Thyroid gland (tissue), 4 donors: Measurements from ENCODE around the gene FMN1.

ENCODE experiments used
- POLR2A ChIP-seq, 2 donors: fragments of 450-650 bp; IDR thresholded peaks; one replicate each; pipeline ENCODE4 v1.6.1; 2017; ENCODE audit warnings: antibody characterized with exemption in 2 of 2, mild to moderate bottlenecking in 2 of 2, moderate library complexity in 1 of 2
- TF ChIP-seq, protein P1 (sequence below), 6 experiments: fragments of 200-600 bp in 3 of 6; fragments of 450-650 bp in 3 of 6; sonication (generic) in 3 of 6; IDR thresholded peaks; one replicate each; pipeline ENCODE4 v1.5.1; 2016 to 2019; ENCODE audit warnings: antibody characterized with exemption in 6 of 6, mild to moderate bottlenecking in 2 of 6, inconsistent platforms in 1 of 6, moderate library complexity in 1 of 6

DNA sequence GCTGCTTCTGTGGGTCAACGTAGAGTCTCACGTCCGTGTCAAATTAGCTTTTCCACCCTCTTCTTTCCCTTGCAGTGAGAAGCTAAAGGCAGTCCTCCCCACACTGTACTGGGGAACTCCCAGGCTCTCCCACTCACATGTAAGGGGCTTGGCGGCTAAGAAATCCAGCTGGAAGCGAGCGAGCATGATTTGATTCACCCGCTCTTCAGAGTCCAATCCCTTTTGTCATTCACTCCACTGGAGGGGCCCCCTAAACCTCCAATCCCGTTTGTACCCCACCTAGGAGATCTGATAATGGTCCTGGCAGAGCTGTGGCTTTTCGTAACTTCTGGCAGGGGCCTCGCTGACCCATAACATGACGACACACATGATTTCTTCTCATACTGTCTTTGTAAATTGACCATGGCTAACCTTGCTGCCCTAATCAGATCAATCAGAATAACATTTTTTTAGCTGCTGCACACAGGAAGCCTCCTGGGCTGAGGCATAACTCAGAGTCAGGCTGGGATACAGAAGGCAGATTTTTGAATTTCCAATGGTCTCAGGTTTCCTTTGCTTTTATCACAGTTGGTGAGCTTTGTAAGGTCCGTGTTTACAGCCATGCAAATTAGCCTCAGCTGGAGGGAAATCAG is 241.5 kb downstream of the FMN1 start:
- TF ChIP-seq, protein P1, sequence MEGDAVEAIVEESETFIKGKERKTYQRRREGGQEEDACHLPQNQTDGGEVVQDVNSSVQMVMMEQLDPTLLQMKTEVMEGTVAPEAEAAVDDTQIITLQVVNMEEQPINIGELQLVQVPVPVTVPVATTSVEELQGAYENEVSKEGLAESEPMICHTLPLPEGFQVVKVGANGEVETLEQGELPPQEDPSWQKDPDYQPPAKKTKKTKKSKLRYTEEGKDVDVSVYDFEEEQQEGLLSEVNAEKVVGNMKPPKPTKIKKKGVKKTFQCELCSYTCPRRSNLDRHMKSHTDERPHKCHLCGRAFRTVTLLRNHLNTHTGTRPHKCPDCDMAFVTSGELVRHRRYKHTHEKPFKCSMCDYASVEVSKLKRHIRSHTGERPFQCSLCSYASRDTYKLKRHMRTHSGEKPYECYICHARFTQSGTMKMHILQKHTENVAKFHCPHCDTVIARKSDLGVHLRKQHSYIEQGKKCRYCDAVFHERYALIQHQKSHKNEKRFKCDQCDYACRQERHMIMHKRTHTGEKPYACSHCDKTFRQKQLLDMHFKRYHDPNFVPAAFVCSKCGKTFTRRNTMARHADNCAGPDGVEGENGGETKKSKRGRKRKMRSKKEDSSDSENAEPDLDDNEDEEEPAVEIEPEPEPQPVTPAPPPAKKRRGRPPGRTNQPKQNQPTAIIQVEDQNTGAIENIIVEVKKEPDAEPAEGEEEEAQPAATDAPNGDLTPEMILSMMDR (IDR thresholded peaks at IDR 0.05), result no peak
- TF ChIP-seq POLR2A (IDR thresholded peaks at IDR 0.05), result no peak
